ENCODE measurements around the gene BLVRB.
"Not testable (repeated sequence)": the region's sequence is repeated elsewhere in the genome, so short reads cannot be mapped to it uniquely, and the experiment has no call there.

BLVRB gene

DNA sequence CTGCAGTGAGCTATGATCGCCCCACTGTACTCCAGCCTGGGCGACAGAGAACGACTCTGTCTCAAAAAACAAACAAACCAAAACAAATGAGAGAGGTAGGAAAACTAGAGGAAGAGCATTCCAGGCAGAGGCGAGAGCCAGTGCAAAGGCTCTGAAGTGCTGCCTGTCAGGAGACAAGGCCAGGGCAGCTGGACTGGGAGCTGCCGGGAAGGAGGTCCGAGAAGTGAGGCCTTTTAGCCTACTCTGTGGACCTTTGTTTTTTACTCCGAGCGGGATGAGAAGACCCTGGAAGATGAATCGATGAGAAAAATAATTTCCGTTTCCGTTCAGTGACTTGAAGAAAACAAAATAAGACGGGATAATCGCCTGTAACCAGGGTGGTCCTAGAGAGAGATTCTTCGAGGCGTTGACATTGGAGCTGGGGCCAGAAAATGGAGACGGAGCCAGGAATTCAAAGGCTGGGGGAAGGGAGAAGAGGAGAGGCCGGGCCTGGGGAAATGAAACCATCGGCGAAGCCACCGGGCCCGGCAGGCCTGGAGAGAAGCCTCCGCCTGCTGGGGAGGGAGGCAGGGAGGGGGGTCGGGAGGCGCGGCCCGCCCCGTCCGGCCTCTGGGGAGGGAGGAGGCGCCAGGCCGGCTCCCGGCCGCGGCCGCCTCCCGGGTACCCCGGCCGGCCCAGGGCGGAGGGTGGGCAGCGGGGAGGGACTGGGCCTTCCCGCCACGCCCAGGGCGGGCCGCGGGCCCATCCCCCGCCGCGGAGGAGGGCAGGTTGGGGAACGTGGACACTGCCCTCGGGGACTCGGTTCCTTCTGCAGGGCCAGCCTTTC, 31.9 kb downstream of the BLVRB start:
- TF ChIP-seq, protein P1, sequence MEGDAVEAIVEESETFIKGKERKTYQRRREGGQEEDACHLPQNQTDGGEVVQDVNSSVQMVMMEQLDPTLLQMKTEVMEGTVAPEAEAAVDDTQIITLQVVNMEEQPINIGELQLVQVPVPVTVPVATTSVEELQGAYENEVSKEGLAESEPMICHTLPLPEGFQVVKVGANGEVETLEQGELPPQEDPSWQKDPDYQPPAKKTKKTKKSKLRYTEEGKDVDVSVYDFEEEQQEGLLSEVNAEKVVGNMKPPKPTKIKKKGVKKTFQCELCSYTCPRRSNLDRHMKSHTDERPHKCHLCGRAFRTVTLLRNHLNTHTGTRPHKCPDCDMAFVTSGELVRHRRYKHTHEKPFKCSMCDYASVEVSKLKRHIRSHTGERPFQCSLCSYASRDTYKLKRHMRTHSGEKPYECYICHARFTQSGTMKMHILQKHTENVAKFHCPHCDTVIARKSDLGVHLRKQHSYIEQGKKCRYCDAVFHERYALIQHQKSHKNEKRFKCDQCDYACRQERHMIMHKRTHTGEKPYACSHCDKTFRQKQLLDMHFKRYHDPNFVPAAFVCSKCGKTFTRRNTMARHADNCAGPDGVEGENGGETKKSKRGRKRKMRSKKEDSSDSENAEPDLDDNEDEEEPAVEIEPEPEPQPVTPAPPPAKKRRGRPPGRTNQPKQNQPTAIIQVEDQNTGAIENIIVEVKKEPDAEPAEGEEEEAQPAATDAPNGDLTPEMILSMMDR (IDR thresholded peaks at IDR 0.05; ENCODE audit: low read depth, low read length), result no peak
- DNase-seq (ENCODE audit: low read depth in 2 of 2), result peak; percentile 90 to 97
- peak overlapping the region; percentile 25 to 41 for H3K4me3 ChIP-seq (replicated peaks in 1 of 2; ENCODE audit: low read depth in 2 of 2, low read length in 2 of 2)

DNA sequence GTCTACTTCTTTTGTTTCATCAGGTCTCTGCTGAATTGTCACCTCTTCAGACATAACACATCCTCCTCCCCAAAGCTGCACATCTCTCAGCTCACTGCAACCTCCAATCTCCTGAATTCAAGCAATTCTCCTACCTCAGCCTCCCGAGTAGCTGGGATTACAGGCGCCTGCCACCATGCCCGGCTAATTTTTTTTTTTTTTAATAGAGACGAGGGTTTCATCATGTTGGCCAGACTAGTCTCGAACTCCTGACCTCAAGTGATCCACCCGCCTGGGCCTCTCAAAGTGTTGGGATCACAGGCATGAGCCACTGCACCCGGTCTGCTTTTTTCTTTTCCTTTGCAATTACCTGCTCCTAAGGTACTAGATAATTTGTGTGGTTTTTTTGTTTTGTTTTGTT, 32.8 kb downstream of the BLVRB start:
- peak overlapping the region in 1 of 2 donors; percentile 41 for H3K4me3 ChIP-seq (replicated peaks in 1 of 2; ENCODE audit: low read depth in 2 of 2, low read length in 2 of 2)

DNA sequence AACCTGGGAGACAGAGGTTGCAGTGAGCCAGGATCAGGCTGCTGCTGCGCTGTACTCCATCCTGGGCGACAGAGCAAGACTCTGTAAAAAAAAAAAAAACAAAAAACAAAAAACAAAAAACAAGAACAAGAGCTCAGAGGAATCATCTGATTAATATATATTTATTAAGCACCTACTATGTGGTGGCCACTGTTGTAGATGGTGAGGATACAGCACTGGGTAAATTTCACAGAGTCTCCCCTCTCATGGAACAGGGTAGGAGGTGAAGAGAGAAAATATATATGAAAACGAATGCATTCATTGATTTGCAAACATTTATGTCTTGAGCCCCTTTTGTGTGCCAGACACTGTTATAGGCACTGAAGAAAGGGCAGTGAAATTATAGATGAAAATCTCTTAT, 33.8 kb downstream of the BLVRB start:
- no peak for DNase-seq (ENCODE audit: low read depth in 2 of 2)
- TF ChIP-seq, protein P1 (IDR thresholded peaks at IDR 0.05; ENCODE audit: low read depth, low read length), result no peak
- H3K4me3 ChIP-seq (replicated peaks in 1 of 2; ENCODE audit: low read depth in 2 of 2, low read length in 2 of 2), result no peak overlapping the region

More for the DNA sequence above, 32.8 kb downstream of the BLVRB start:
- DNase-seq (ENCODE audit: low read depth in 2 of 2), result not testable (repeated sequence)

DNA sequence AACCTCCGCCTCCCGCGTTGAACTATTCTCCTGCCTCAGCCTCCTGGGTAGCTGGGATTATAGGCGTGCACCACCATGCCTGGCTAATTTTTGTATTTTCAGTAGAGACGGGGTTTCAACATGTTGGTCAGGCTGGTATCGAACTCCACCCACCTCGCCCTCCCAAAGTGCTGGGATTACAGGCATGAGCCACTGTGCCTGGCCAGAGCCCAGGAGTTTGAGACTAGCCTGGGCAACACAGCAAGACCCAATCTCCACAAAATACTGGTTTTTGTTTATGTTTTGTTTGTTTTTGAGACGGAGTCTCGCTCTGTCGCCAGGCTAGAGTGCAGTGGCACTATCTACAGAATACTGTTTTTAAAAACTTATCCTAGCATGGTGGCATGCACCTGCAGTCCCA, 35.3 kb downstream of the BLVRB start:
- H3K4me3 ChIP-seq (replicated peaks in 1 of 2; ENCODE audit: low read depth in 2 of 2, low read length in 2 of 2); DNase-seq (ENCODE audit: low read depth in 2 of 2): not testable (repeated sequence)

DNA sequence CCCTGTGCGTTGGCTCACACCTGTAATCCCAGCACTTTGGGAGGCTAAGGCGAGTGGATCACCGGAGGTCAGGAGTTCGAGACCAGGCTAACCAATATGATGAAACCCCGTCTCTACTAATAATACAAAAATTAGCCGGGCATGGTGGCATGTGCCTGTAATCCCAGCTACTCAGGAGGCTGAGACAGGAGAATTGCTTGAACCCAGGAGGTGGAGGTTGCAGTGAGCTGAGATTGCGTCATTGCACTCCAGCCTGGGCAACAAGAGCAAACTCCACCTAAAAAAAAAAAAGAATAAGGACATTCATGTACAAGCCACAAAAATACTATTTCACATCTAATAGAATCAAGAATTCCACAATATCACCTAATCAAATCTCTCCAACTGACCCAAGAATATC, 37.3 kb downstream of the BLVRB start:
- not testable (repeated sequence) for DNase-seq (ENCODE audit: low read depth in 2 of 2)

DNA sequence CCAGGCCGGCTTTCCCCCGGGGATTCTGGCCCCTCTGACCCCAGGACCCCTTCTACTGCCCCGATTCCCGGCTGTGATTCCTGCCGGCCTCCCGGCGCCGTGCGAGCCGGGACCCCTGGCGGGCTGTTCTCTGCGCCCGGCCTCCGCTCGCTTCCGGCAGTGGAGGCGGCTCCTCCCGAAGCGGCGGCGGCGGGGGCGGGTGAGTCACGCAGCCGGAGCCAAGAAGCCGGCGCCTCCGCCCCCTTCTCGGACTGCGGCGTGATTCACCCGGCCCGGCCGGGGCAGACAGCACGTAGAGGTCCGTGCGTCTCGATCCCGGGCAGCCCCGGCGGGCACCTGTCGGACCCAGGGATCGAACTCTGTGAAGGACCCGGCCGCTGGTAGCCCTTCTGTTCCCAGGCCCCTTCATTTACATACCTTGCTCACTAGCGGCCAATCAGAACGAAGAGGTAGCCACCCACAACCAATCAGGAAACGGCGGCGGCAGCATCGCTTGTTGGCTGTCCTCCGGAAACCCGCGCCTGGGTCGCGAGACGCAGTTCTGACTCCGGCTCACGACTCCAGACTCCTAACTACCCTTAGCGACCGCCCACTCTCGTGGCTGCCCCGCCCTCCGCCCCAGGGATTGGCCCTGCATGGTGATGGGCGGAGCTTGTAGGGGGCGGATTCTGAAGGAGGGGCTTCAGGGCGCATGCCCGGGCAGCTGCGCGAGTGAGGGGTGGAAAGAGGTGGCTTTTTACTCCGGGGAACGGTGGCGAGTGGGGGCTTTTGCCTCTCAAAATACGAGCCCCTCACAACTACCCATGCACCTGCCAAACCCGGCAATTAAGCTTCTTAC, 39.9 kb downstream of the BLVRB start, which contains the start of gene SERTAD1:
Gene SERTAD1 (minus strand): TSS at position 543 of the 838 bp plus-strand sequence. CDS start 2,446 bp downstream, outside the sequence.
- peak within 1 kb of the TSS; percentile 81 to 84 for H3K4me3 ChIP-seq (replicated peaks in 1 of 2; ENCODE audit: low read depth in 2 of 2, low read length in 2 of 2)
- TF ChIP-seq, protein P1 (IDR thresholded peaks at IDR 0.05; ENCODE audit: low read depth, low read length), result peak; percentile 51
- DNase-seq (ENCODE audit: low read depth in 2 of 2), result peak; percentile 99

More for the DNA sequence above, 37.3 kb downstream of the BLVRB start:
- H3K4me3 ChIP-seq (replicated peaks in 1 of 2; ENCODE audit: low read depth in 2 of 2, low read length in 2 of 2), result not testable (repeated sequence)

DNA sequence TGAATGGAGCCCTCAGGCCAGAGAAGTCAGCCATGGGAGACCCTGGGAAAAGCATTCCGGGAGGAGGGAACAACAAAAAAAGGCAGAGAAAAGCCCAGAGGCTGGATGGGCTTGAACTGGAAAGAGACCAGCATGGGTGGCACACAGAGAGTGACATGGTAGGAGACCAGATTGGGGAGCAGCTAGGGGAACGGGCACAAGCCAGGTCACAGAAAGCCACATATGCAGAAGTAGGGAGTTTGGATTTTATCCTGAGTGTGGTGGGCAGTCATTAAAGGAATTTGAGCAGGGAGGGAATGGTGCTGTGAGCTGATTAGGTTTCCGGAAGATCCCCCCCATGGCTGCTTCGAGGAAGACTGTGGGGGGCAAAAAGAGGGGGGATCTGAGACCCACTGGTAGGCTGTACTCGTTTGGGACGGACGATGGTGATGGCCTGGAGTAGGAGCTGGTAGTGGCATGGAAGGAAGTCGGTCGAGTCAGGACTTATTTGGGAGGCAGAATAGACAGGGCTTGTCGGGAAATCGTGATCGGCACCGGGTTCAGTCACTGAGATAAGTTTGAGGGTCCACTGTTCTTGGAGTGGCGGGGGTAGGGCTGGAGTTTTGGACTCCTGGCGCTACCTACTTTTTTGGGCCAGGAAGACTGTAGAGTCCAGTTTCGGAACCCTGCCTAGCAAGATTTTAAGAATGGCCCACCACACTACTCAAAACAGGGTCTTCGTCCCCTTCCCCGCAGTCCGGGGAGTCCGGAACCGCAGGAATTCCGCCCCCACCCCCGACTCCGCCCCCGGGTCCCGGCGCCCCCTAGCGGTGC, 40.7 kb downstream of the BLVRB start:
- H3K4me3 ChIP-seq (replicated peaks in 1 of 2; ENCODE audit: low read depth in 2 of 2, low read length in 2 of 2), result peak overlapping the region; percentile 81 to 84
- TF ChIP-seq, protein P1 (IDR thresholded peaks at IDR 0.05; ENCODE audit: low read depth, low read length), result no peak
- DNase-seq (ENCODE audit: low read depth in 2 of 2), result peak; percentile 21 to 43
